Neural cell (in vitro differentiated cells): ENCODE data around the gene TYMP. TPM values are rescaled to one million over a fixed set of nuclear protein-coding genes. Genes with fewer than 3 reads are reported as not detected.
A peak's percentile ranks its signal among the peaks of the same experiment; 100 is the strongest.

Experiments
- H2AFZ ChIP-seq: fragments of 200-600, 300-800 bp; sonication (generic), shearing (Covaris generic); 2 replicates; pipeline ENCODE4 v1.6.0; 2014; ENCODE audit warnings: low read depth, mild to moderate bottlenecking, antibody characterized with exemption, low read length, moderate library complexity
- H3F3A ChIP-seq: fragments of 200-600 bp; shearing (Covaris generic); 2 replicates; pipeline ENCODE4 v1.6.1; 2016; ENCODE audit warnings: mild to moderate bottlenecking, moderate library complexity, mixed read lengths, antibody characterized with exemption, low read length; ENCODE audit not compliant: insufficient read depth, poor library complexity, severe bottlenecking
- H3K27ac ChIP-seq: fragments of 200-600, 300-800 bp; sonication (generic), shearing (Covaris generic); 2 replicates; pipeline ENCODE4 v1.5.1; 2014; ENCODE audit warnings: mild to moderate bottlenecking, low read length, moderate library complexity
- H3K27me3 ChIP-seq: fragments of 300-800, 200-600 bp; sonication (generic), shearing (Covaris generic); 2 replicates; pipeline ENCODE4 v1.6.0; 2014; ENCODE audit warnings: mild to moderate bottlenecking, low read depth, low read length, moderate library complexity; ENCODE audit not compliant: insufficient read depth
- H3K36me3 ChIP-seq: fragments of 300-800, 200-600 bp; sonication (generic), shearing (Covaris generic); 2 replicates; pipeline ENCODE4 v1.5.1; 2014; ENCODE audit warnings: mild to moderate bottlenecking, antibody characterized with exemption, low read length, moderate library complexity; ENCODE audit not compliant: insufficient read depth
- H3K4me2 ChIP-seq: fragments of 300-800, 200-600 bp; sonication (generic), shearing (Covaris generic); 2 replicates; pipeline ENCODE4 v1.6.0; 2014; ENCODE audit warnings: mild to moderate bottlenecking, low read length
- H3K4me3 ChIP-seq: fragments of 300-800, 200-600 bp; sonication (generic), shearing (Covaris generic); 2 replicates; pipeline ENCODE4 v1.5.1; 2014; ENCODE audit warnings: mild to moderate bottlenecking, low read length, moderate library complexity
- H3K79me2 ChIP-seq: fragments of 200-600 bp; shearing (Covaris generic); replicated peaks from 2 replicates; pipeline ENCODE4 v1.6.0; 2014; ENCODE audit warnings: mild to moderate bottlenecking, low read length, moderate library complexity; ENCODE audit not compliant: insufficient read depth
- H3K9ac ChIP-seq: fragments of 300-800, 200-600 bp; sonication (generic), shearing (Covaris generic); 2 replicates; pipeline ENCODE4 v1.6.1; 2016; ENCODE audit warnings: mild to moderate bottlenecking, low read length, mixed read lengths
- H3K9me2 ChIP-seq: fragments of 200-600 bp; shearing (Covaris generic); 2 replicates; pipeline ENCODE4 v1.6.1; 2016; ENCODE audit warnings: mild to moderate bottlenecking, low read length, mixed read lengths; ENCODE audit not compliant: insufficient read depth
- H3K9me3 ChIP-seq: fragments of 200-600, 300-800 bp; sonication (generic), shearing (Covaris generic); 2 replicates; pipeline ENCODE4 v1.6.1; 2016; ENCODE audit warnings: mild to moderate bottlenecking, mixed run types, low read length, moderate library complexity, mixed read lengths
- H4K20me1 ChIP-seq: fragments of 200-600 bp; shearing (Covaris generic); 2 replicates; pipeline ENCODE4 v1.6.1; 2016; ENCODE audit warnings: mild to moderate bottlenecking, mixed run types; ENCODE audit not compliant: insufficient read depth
- CTCF ChIP-seq: fragments of 450-650 bp; IDR thresholded peaks from 2 replicates; pipeline ENCODE4 v1.5.1; 2014; ENCODE audit warnings: antibody characterized with exemption, mild to moderate bottlenecking, moderate library complexity; ENCODE audit not compliant: poor library complexity, severe bottlenecking
- EP300 ChIP-seq: fragments of 450-650 bp; conservative IDR thresholded peaks from 2 replicates; pipeline ENCODE4 v1.6.1; 2014; ENCODE audit warnings: antibody characterized with exemption, mild to moderate bottlenecking, moderate library complexity; ENCODE audit not compliant: poor library complexity, severe bottlenecking
- EZH2 ChIP-seq: fragments of 200-600, 300-800 bp; shearing (Covaris generic), sonication (generic); IDR thresholded peaks from 2 replicates; pipeline ENCODE4 v1.6.1; 2014; ENCODE audit warnings: antibody characterized with exemption, low read length, borderline replicate concordance, mild to moderate bottlenecking; ENCODE audit not compliant: insufficient read depth, poor library complexity, severe bottlenecking
- MXI1 ChIP-seq: fragments of 450-650 bp; conservative IDR thresholded peaks from 2 replicates; pipeline ENCODE4 v1.6.1; 2014; ENCODE audit warnings: antibody characterized with exemption, mild to moderate bottlenecking; ENCODE audit not compliant: poor library complexity, severe bottlenecking
- POLR2AphosphoS5 ChIP-seq: IDR thresholded peaks from 2 replicates; pipeline ENCODE4 v1.6.1; 2012
- RAD21 ChIP-seq: fragments of 450-650 bp; conservative IDR thresholded peaks from 2 replicates; pipeline ENCODE4 v1.6.1; 2014; ENCODE audit warnings: antibody characterized with exemption, mild to moderate bottlenecking, moderate library complexity
- SMC3 ChIP-seq: fragments of 450-650 bp; conservative IDR thresholded peaks from 2 replicates; pipeline ENCODE4 v1.6.1; 2014; ENCODE audit warnings: antibody characterized with exemption, mild to moderate bottlenecking, moderate library complexity; ENCODE audit not compliant: poor library complexity
- TAF1 ChIP-seq: IDR thresholded peaks from 2 replicates; pipeline ENCODE4 v1.6.1; 2012; ENCODE audit warnings: low read depth
- polyA minus RNA-seq: library from RNA; depleted of rRNA, polyadenylated mRNA; stranded (reverse); fragments of >200 nt; gene quantifications from 2 replicates; pipeline ENCODE4 v1.2.3, GENCODE V29; 2014
- polyA plus RNA-seq: library from polyadenylated mRNA; depleted of rRNA; stranded (reverse); fragments of >200 nt; gene quantifications from 2 replicates; pipeline ENCODE4 v1.2.3, GENCODE V29; 2014
- TF ChIP-seq, protein P1 (sequence below): IDR thresholded peaks from 2 replicates; pipeline ENCODE4 v1.6.1; 2012; ENCODE audit warnings: borderline replicate concordance

TYMP gene
- polyA plus RNA-seq (0.54 and 0.87 TPM in 2 replicates), polyA minus RNA-seq (0.49 TPM in 1 of 2 replicates, not detected in the other)

DNA sequence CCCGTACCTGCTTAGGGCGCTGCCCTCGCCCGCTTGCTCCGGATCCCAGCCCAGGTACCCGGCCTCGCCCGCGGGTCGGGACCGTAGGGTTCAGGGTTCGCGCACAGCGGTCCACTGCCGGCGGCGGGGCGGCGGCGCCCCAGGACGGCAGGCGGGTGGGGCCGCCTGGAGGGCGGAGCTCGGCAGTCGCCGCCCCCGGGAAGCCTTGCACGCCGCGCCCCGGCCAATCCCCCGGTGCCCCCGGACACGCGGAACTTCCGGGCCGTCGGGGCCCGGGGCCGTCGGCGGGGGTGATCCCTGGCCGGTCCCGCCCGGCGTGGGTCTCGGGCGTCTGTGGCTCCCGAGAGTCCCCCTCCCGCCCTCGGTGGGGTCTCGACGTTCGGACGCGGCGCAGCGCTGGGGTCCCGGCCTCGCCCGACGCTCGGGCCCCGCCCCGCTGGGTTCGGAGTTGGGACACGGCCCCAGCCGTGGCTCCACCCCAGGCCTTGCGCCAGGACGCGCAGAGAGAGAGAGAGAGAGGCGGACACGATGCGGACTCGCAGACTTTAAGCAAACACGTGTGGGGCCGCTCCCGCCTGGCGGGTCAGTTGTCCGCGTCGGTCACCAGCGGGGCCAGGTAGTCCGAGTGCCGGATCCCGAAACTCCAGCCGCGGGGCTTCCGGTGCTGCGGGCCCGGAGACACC is at the start of gene TYMP:
TSS of gene TYMP (minus strand) at position 116 of the 683 bp plus-strand sequence. CDS start 303 bp downstream, outside the sequence.
- no peaks in the 10 kb centered on the region for H3K9me3 ChIP-seq
- H3K9ac ChIP-seq = no peak within 1 kb of the TSS
- no peaks in the 10 kb centered on the region for H4K20me1 ChIP-seq
- no peak within 1 kb of the TSS for H2AFZ ChIP-seq
- H3K4me2 ChIP-seq = no peak within 1 kb of the TSS
- no peak within 1 kb of the TSS for H3K27ac ChIP-seq
- peak within 1 kb of the TSS; percentile 57 for H3K4me3 ChIP-seq
- H3K27me3 ChIP-seq = peaks cover 34% of the 10 kb centered on the region
- H3K36me3 ChIP-seq = no peaks in the 10 kb centered on the region
- TF ChIP-seq TAF1 (no peak), RAD21 (no peak), POLR2AphosphoS5 (no peak), EZH2 (no peak), SMC3 (no peak), EP300 (no peak), MXI1 (no peak), CTCF (no peak)
- TF ChIP-seq, protein P1, sequence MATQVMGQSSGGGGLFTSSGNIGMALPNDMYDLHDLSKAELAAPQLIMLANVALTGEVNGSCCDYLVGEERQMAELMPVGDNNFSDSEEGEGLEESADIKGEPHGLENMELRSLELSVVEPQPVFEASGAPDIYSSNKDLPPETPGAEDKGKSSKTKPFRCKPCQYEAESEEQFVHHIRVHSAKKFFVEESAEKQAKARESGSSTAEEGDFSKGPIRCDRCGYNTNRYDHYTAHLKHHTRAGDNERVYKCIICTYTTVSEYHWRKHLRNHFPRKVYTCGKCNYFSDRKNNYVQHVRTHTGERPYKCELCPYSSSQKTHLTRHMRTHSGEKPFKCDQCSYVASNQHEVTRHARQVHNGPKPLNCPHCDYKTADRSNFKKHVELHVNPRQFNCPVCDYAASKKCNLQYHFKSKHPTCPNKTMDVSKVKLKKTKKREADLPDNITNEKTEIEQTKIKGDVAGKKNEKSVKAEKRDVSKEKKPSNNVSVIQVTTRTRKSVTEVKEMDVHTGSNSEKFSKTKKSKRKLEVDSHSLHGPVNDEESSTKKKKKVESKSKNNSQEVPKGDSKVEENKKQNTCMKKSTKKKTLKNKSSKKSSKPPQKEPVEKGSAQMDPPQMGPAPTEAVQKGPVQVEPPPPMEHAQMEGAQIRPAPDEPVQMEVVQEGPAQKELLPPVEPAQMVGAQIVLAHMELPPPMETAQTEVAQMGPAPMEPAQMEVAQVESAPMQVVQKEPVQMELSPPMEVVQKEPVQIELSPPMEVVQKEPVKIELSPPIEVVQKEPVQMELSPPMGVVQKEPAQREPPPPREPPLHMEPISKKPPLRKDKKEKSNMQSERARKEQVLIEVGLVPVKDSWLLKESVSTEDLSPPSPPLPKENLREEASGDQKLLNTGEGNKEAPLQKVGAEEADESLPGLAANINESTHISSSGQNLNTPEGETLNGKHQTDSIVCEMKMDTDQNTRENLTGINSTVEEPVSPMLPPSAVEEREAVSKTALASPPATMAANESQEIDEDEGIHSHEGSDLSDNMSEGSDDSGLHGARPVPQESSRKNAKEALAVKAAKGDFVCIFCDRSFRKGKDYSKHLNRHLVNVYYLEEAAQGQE = no peak
- H3K79me2 ChIP-seq = no peaks in the 10 kb centered on the region
- no peaks in the 10 kb centered on the region for H3K9me2 ChIP-seq
- no peaks in the 10 kb centered on the region for H3F3A ChIP-seq

DNA sequence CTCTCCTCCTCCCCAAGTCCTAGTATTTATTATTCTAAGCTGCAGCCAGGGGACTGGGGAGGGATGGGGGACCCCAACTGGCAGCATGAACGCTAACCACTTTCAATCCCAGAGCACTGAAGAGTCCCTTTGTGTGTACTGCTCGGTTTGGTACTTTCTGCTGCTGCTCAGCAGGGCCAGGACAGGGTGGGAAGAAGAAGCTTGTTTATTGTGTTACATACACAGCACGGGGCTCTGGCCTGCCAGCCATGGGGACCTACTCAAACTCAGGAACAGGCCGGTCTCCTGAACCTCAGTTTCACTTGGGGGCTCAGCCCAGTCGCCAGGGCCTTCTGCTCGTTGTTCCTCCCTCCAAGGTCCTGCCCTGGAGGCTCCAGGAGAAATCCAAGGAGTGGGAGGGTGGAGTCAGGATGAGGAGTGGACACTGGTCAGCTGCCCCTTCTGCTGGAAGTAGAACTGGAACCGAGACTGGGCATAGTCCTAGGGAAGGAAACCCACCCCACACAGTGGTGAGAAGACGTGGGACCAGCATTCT is 49.0 kb upstream of the TYMP start:
- no peak overlapping the region for H3K27ac ChIP-seq

More for the DNA sequence above, 49.0 kb upstream of the TYMP start:
- Histone ChIP-seq H3F3A (no peaks in the 10 kb centered on the region), H3K9ac (no peak overlapping the region), H3K79me2 (peaks cover 9% of the 10 kb centered on the region), H3K27me3 (no peaks in the 10 kb centered on the region), H3K9me2 (no peaks in the 10 kb centered on the region), H3K9me3 (no peaks in the 10 kb centered on the region), H4K20me1 (no peaks in the 10 kb centered on the region), H3K36me3 (no peaks in the 10 kb centered on the region), H3K4me3 (no peak overlapping the region), H2AFZ (no peak overlapping the region), H3K4me2 (no peak overlapping the region)
- no peak for TF ChIP-seq RAD21
- no peak for TF ChIP-seq CTCF
- TF ChIP-seq MXI1 = no peak
- no peak for TF ChIP-seq POLR2AphosphoS5
- TF ChIP-seq, protein P1 = no peak
- no peak for TF ChIP-seq SMC3
